BLaER1 treated with 17β-estradiol and CSF1 and Interleukin-3, amounts not matched to agents 10 nM and 100 nM (cell line): ENCODE measurements around the gene TMEM126A.
A peak's percentile ranks its signal among the peaks of the same experiment; 100 is the strongest.

ENCODE experiments used
- H3K27ac ChIP-seq, 11 experiments: shearing (Covaris generic); formaldehyde crosslinking; 2 replicates each; pipeline ENCODE4 v1.8.1; 2022
- H3K27me3 ChIP-seq, 11 experiments: shearing (Covaris generic); formaldehyde crosslinking; 2 replicates each; pipeline ENCODE4 v1.8.1; 2022
- H3K36me3 ChIP-seq, 11 experiments: shearing (Covaris generic); formaldehyde crosslinking; 2 replicates each; pipeline ENCODE4 v1.8.1; 2022
- H3K4me1 ChIP-seq, 10 experiments: shearing (Covaris generic); formaldehyde crosslinking; 2 replicates each; pipeline ENCODE4 v1.8.1; 2022
- H3K4me2 ChIP-seq, 11 experiments: shearing (Covaris generic); formaldehyde crosslinking; 2 replicates each; pipeline ENCODE4 v1.8.1; 2022
- H3K4me3 ChIP-seq, 10 experiments: shearing (Covaris generic); formaldehyde crosslinking; 2 replicates each; pipeline ENCODE4 v1.8.1; 2022
- H3K9ac ChIP-seq, 11 experiments: shearing (Covaris generic); formaldehyde crosslinking; 2 replicates each; pipeline ENCODE4 v1.8.1; 2022
- H3K9me3 ChIP-seq, 11 experiments: shearing (Covaris generic); formaldehyde crosslinking; replicated peaks in 1 of 11; 2 replicates each; pipeline ENCODE4 v1.8.1; 2022
- H4K20me1 ChIP-seq, 11 experiments: shearing (Covaris generic); formaldehyde crosslinking; 2 replicates each; pipeline ENCODE4 v1.8.1; 2022
- Cebpa-rat ChIP-seq, 11 experiments: shearing (Covaris generic); IDR thresholded peaks; 2 replicates each; pipeline ENCODE4 v1.8.1; 2022

The TMEM126A gene

DNA sequence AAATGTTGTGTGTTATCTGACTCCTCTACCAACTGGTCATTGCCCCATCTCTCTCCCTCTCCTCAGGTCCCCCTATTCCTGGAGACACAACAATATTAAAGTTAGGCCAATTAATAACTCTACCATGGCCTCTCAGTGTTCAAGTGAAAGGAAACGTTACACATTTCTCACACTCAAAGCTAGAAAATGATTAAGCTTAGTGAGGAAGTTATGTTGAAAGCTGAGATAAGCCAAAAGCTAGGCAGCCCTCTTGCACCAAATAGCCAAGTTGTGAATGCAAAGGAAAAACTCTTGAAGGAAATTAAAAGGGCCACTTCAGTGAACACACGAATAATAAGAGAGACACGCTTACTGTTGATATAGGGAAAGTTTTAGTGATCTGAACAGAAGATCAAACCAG, 27.5 kb upstream of the TMEM126A start:
- TF ChIP-seq Cebpa-rat (IDR thresholded peaks at IDR 0.05), result no peak
- Histone ChIP-seq H3K9me3 (peaks cover 0 to 8% (median 0%) of the 10 kb centered on the region in 11 experiments; a peak in 2 of 22 replicates), H4K20me1 (no peaks in the 10 kb centered on the region), H3K9ac (no peak overlapping the region), H3K36me3 (no peaks in the 10 kb centered on the region), H3K4me1 (no peaks in the 10 kb centered on the region), H3K27me3 (no peaks in the 10 kb centered on the region), H3K27ac (no peak overlapping the region), H3K4me2 (no peak overlapping the region), H3K4me3 (no peak overlapping the region)

DNA sequence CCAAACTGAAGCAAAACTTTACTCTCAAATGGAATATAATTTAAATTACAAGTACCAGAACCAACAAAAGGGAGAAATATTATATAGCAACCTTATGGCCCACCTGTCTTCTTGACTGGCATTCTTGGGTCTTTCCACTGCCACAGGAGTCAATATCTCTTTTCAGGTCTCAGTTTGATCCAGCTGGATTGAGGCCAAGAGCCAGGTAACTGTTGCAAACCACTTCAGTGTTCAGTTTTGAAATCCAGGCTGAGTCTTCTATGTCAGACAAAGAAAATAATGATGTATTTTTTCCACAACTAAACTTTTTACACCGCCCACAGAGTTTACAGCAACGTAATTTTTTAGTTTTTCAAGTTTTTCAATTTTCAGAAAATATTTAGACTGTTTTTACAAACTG, 21.3 kb upstream of the TMEM126A start:
- Histone ChIP-seq H3K9ac (peak overlapping the region in 5 of 11 experiments; percentile 75 to 85 (median 81); a peak in 6 of 22 replicates), H3K9me3 (no peaks in the 10 kb centered on the region; a peak in 1 of 22 replicates), H3K36me3 (peaks cover 10 to 17% (median 13%) of the 10 kb centered on the region in 11 experiments; a peak in 20 of 22 replicates), H3K27me3 (no peaks in the 10 kb centered on the region), H3K4me2 (peak overlapping the region; percentile 78 to 97 (median 90); a peak in 20 of 22 replicates), H4K20me1 (no peaks in the 10 kb centered on the region; a peak in 3 of 22 replicates), H3K27ac (no peak overlapping the region; a peak in 1 of 22 replicates), H3K4me1 (peaks cover 22 to 31% (median 27%) of the 10 kb centered on the region in 10 experiments), H3K4me3 (peak overlapping the region in 5 of 10 experiments; percentile 62 to 82 (median 75); a peak in 5 of 20 replicates)
- TF ChIP-seq Cebpa-rat (IDR thresholded peaks at IDR 0.05), result no peak

DNA sequence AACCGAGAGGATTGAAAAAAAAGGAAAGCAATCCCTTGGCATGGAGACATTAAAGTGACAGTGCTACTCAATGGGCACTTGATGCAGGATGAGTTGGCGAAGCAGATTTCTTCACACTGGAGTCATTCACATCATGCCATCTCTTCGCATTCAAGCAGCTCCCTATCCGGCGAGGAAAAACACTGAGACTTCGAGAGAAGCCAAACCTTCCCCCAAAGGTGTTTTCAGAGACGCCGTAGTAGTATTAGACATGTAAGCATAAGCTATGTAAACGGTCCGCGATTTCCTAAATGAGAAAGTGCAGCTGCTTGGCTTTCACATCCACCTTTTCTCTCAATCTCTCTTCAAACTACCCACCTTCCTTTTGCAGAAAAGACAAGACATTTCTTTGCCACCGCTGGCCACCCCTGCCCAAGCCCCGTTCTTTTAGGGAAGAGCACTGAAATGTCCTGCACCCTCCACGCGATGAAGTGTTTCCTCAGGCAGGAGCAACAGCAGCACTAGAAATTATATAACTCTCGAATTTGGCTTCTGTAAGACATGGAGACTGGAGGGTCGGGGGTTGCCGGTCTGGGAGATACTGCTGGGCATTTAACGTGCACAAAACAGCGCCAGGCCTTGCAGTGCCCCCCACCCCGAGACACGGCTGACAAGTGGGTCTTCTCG, 20.3 kb upstream of the TMEM126A start, which contains the start of gene DLG2:
Gene DLG2, minus strand, starts transcription at position 13 of the 666 bp plus-strand sequence.
- H3K9me3 ChIP-seq, result no peaks in the 10 kb centered on the region
- no peaks in the 10 kb centered on the region for H3K27me3 ChIP-seq
- peak within 1 kb of the TSS; percentile 74 to 85 (median 80) for H3K9ac ChIP-seq
- H3K27ac ChIP-seq, result peak within 1 kb of the TSS; percentile 57 to 83 (median 73)
- no peaks in the 10 kb centered on the region; a peak in 3 of 22 replicates for H4K20me1 ChIP-seq
- peaks cover 19 to 26% (median 21%) of the 10 kb centered on the region in 11 experiments; a peak in 21 of 22 replicates for H3K36me3 ChIP-seq
- peaks cover 22 to 31% (median 27%) of the 10 kb centered on the region in 10 experiments for H3K4me1 ChIP-seq
- peak within 1 kb of the TSS; percentile 78 to 97 (median 90) for H3K4me2 ChIP-seq
- no peak for TF ChIP-seq Cebpa-rat (IDR thresholded peaks at IDR 0.05)
- peak within 1 kb of the TSS; percentile 62 to 82 (median 78) for H3K4me3 ChIP-seq

DNA sequence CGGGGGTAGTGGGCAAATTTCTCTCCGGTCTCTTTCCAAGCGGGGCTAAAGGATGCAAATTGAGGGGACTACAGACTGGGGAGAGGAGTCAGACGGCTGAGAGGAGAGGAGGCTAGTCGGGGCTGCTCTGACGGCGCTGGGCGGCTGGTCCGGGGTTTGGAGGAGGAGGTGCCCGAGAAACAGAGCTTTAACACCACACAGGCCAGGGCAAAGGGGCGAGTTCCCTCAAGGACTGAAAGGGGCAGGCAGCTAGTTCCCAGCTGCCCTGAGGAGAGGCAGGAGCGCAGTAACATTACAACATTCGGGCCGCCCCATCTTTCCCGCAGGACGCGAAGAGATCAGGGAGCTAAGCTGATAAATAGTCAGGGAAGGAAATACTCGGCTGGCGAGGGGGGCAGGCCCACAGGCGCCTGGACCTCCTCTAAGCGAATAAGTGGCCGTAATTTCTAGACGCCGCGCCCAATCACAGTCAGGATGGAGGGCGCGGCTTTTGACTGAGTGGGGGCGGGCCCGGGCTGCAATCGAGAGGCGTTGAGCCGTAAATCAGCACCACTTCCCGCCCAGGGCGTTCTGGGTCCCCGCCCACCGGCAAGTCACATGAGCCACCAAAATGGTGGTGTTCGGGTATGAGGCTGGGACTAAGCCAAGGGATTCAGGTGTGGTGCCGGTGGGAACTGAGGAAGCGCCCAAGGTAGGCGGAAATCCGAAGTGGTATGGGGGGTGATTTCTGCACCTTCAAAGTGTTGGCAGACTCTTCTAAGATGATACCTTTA, 19.6 kb upstream of the TMEM126A start, which contains the start of gene TMEM126B:
Gene TMEM126B, plus strand, starts transcription at position 596 of the 773 bp plus-strand sequence. Its CDS starts 15 bp downstream, at position 611.
- Histone ChIP-seq H3K27me3 (no peaks in the 10 kb centered on the region), H3K9me3 (no peaks in the 10 kb centered on the region), H3K4me3 (peak within 1 kb of the TSS; percentile 62 to 82 (median 78)), H3K9ac (peak within 1 kb of the TSS; percentile 74 to 85 (median 80)), H3K4me1 (peaks cover 22 to 31% (median 27%) of the 10 kb centered on the region in 10 experiments), H3K4me2 (peak within 1 kb of the TSS; percentile 79 to 97 (median 93)), H4K20me1 (no peaks in the 10 kb centered on the region; a peak in 3 of 22 replicates), H3K27ac (peak within 1 kb of the TSS; percentile 57 to 83 (median 76)), H3K36me3 (peaks cover 19 to 26% (median 21%) of the 10 kb centered on the region in 11 experiments; a peak in 21 of 22 replicates)
- TF ChIP-seq Cebpa-rat (IDR thresholded peaks at IDR 0.05), result no peak

DNA sequence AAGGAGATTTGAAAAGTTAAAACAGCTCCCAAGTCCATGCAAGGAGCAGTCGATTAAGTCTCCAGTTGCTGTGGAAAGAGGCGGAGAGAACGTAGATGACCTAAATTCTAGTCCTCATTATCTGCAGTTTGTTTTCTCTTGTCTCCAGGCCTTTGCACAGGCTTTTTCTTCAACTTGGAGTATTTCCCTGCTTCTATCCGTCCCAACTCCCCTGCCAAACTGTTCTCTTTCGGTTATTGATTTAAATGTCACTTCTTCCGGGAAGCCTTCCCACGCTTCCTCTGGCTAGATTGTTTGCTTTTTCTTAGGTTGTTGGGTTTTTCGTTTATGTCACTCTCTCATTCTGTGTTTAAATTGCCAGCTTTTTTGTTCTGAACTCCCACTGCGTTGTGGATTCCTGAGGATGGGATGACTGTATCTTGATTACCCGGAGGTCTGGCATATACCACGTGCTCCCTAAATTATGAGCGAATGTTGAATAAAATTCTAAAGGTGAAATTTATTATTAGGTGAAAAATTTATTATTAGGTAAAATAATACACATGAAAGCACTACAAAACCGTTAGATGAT, 18.9 kb upstream of the TMEM126A start:
- Histone ChIP-seq H3K9ac (peak overlapping the region; percentile 71 to 85 (median 80)), H3K4me2 (peak overlapping the region; percentile 78 to 95 (median 90)), H4K20me1 (no peaks in the 10 kb centered on the region; a peak in 3 of 22 replicates), H3K36me3 (peaks cover 20 to 32% (median 24%) of the 10 kb centered on the region in 11 experiments; a peak in 21 of 22 replicates), H3K4me3 (peak overlapping the region; percentile 62 to 82 (median 78)), H3K4me1 (peaks cover 22 to 31% (median 27%) of the 10 kb centered on the region in 10 experiments), H3K9me3 (no peaks in the 10 kb centered on the region), H3K27ac (peak overlapping the region; percentile 39 to 83 (median 73); a peak in 21 of 22 replicates), H3K27me3 (no peaks in the 10 kb centered on the region)
- no peak for TF ChIP-seq Cebpa-rat (IDR thresholded peaks at IDR 0.05)

DNA sequence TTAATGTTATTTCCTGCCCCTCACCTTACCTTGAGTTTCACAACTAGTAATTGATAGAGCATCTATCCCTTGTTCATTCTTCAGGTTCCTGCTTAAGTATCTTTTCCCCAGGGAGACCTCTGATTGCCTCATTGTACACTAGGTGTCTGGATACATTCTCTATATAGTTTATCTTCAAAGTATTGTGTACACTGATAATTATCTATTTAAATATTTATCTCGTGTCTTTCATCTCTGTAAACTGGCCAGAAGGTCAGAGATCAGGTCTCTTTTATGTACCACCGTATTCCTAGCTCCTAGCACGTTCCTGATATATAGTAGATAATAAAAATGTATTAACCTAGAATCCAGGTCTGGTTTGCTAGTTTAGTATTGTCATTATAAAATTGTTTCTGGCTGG, 13.0 kb upstream of the TMEM126A start:
- peaks cover 5 to 14% (median 7%) of the 10 kb centered on the region in 10 experiments for H3K4me1 ChIP-seq
- H3K27ac ChIP-seq, result no peak overlapping the region
- TF ChIP-seq Cebpa-rat (IDR thresholded peaks at IDR 0.05), result no peak
- H3K4me2 ChIP-seq, result no peak overlapping the region
- H3K4me3 ChIP-seq, result no peak overlapping the region
- H3K9me3 ChIP-seq, result no peaks in the 10 kb centered on the region
- peaks cover 56 to 90% (median 71%) of the 10 kb centered on the region in 11 experiments for H3K36me3 ChIP-seq
- no peak overlapping the region for H3K9ac ChIP-seq
- no peaks in the 10 kb centered on the region; a peak in 3 of 22 replicates for H4K20me1 ChIP-seq
- H3K27me3 ChIP-seq, result no peaks in the 10 kb centered on the region

DNA sequence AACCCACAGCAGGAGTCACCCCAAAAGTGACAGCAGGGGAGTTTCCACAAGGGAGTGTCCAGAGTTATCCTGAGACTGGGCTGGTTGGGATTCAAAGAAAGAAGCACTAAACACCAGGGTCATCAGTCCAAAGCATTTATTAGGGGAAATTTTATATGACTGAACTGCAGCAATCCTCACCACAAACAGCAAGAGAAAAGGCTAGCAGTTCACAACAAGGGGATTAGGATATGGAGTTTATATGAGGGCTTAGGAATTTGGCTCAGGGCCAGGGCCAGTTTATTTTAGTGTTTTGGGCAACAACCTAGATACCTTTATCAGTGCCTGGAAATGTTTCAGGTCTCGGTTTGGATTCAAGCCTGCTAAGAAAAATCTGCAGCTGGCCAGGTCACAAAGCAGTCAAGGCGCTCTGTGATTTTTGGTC, 4.6 kb upstream of the TMEM126A start:
- H3K27ac ChIP-seq, result no peak overlapping the region
- H3K4me1 ChIP-seq, result peaks cover 5 to 11% (median 7%) of the 10 kb centered on the region in 10 experiments; a peak in 17 of 20 replicates
- H3K27me3 ChIP-seq, result no peaks in the 10 kb centered on the region
- no peaks in the 10 kb centered on the region for H3K9me3 ChIP-seq
- H3K4me3 ChIP-seq, result no peak overlapping the region
- H4K20me1 ChIP-seq, result no peaks in the 10 kb centered on the region
- H3K9ac ChIP-seq, result no peak overlapping the region
- TF ChIP-seq Cebpa-rat (IDR thresholded peaks at IDR 0.05), result no peak
- no peak overlapping the region for H3K4me2 ChIP-seq
- H3K36me3 ChIP-seq, result peaks cover 1 to 16% (median 5%) of the 10 kb centered on the region in 11 experiments; a peak in 14 of 22 replicates

DNA sequence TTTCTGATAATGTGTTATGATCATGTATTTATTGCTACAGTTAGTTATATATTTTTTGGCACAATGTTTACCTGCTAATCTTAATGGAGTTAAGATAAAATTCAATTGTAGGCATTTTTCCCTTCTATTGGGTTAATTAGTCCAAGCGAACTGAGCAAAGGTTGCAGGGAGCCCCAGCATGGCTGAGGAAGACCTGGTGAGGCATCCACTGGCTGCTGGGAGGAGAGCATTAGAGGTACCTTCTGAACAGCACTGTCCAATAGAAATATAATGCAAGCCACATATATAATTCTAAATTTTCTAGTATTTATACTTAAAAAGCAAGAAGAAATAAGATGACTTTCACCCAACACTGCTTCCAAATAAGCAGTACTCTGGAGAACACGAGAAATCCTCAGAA, 689 bp upstream of the TMEM126A start:
- H3K27me3 ChIP-seq, result no peaks in the 10 kb centered on the region
- peak overlapping the region; percentile 74 to 96 (median 82) for H3K4me2 ChIP-seq
- H4K20me1 ChIP-seq, result peaks cover 0 to 7% (median 0%) of the 10 kb centered on the region in 11 experiments; a peak in 4 of 22 replicates
- H3K4me3 ChIP-seq, result peak overlapping the region; percentile 67 to 85 (median 76)
- peak overlapping the region; percentile 72 to 88 (median 84) for H3K9ac ChIP-seq
- peak overlapping the region; percentile 62 to 86 (median 76); a peak in 21 of 22 replicates for H3K27ac ChIP-seq
- no peaks in the 10 kb centered on the region for H3K9me3 ChIP-seq
- H3K36me3 ChIP-seq, result peaks cover 8 to 21% (median 16%) of the 10 kb centered on the region in 11 experiments; a peak in 19 of 22 replicates
- no peak for TF ChIP-seq Cebpa-rat (IDR thresholded peaks at IDR 0.05)
- peaks cover 18 to 36% (median 24%) of the 10 kb centered on the region in 10 experiments for H3K4me1 ChIP-seq
